Neural cell (in vitro differentiated cells): ENCODE data around the gene OAF. TPM values are rescaled to one million over a fixed set of nuclear protein-coding genes. Genes with fewer than 3 reads are reported as not detected.

Source experiments
- H2AFZ ChIP-seq: fragments of 200-600, 300-800 bp; sonication (generic), shearing (Covaris generic); 2 replicates; pipeline ENCODE4 v1.6.0; 2014; ENCODE audit warnings: low read depth, mild to moderate bottlenecking, antibody characterized with exemption, low read length, moderate library complexity
- H3F3A ChIP-seq: fragments of 200-600 bp; shearing (Covaris generic); 2 replicates; pipeline ENCODE4 v1.6.1; 2016; ENCODE audit warnings: mild to moderate bottlenecking, moderate library complexity, mixed read lengths, antibody characterized with exemption, low read length; ENCODE audit not compliant: insufficient read depth, poor library complexity, severe bottlenecking
- H3K27ac ChIP-seq: fragments of 200-600, 300-800 bp; sonication (generic), shearing (Covaris generic); 2 replicates; pipeline ENCODE4 v1.5.1; 2014; ENCODE audit warnings: mild to moderate bottlenecking, low read length, moderate library complexity
- H3K27me3 ChIP-seq: fragments of 300-800, 200-600 bp; sonication (generic), shearing (Covaris generic); 2 replicates; pipeline ENCODE4 v1.6.0; 2014; ENCODE audit warnings: mild to moderate bottlenecking, low read depth, low read length, moderate library complexity; ENCODE audit not compliant: insufficient read depth
- H3K36me3 ChIP-seq: fragments of 300-800, 200-600 bp; sonication (generic), shearing (Covaris generic); 2 replicates; pipeline ENCODE4 v1.5.1; 2014; ENCODE audit warnings: mild to moderate bottlenecking, antibody characterized with exemption, low read length, moderate library complexity; ENCODE audit not compliant: insufficient read depth
- H3K4me2 ChIP-seq: fragments of 300-800, 200-600 bp; sonication (generic), shearing (Covaris generic); 2 replicates; pipeline ENCODE4 v1.6.0; 2014; ENCODE audit warnings: mild to moderate bottlenecking, low read length
- H3K4me3 ChIP-seq: fragments of 300-800, 200-600 bp; sonication (generic), shearing (Covaris generic); 2 replicates; pipeline ENCODE4 v1.5.1; 2014; ENCODE audit warnings: mild to moderate bottlenecking, low read length, moderate library complexity
- H3K79me2 ChIP-seq: fragments of 200-600 bp; shearing (Covaris generic); replicated peaks from 2 replicates; pipeline ENCODE4 v1.6.0; 2014; ENCODE audit warnings: mild to moderate bottlenecking, low read length, moderate library complexity; ENCODE audit not compliant: insufficient read depth
- H3K9ac ChIP-seq: fragments of 300-800, 200-600 bp; sonication (generic), shearing (Covaris generic); 2 replicates; pipeline ENCODE4 v1.6.1; 2016; ENCODE audit warnings: mild to moderate bottlenecking, low read length, mixed read lengths
- H3K9me2 ChIP-seq: fragments of 200-600 bp; shearing (Covaris generic); 2 replicates; pipeline ENCODE4 v1.6.1; 2016; ENCODE audit warnings: mild to moderate bottlenecking, low read length, mixed read lengths; ENCODE audit not compliant: insufficient read depth
- H3K9me3 ChIP-seq: fragments of 200-600, 300-800 bp; sonication (generic), shearing (Covaris generic); 2 replicates; pipeline ENCODE4 v1.6.1; 2016; ENCODE audit warnings: mild to moderate bottlenecking, mixed run types, low read length, moderate library complexity, mixed read lengths
- H4K20me1 ChIP-seq: fragments of 200-600 bp; shearing (Covaris generic); 2 replicates; pipeline ENCODE4 v1.6.1; 2016; ENCODE audit warnings: mild to moderate bottlenecking, mixed run types; ENCODE audit not compliant: insufficient read depth
- EP300 ChIP-seq: fragments of 450-650 bp; conservative IDR thresholded peaks from 2 replicates; pipeline ENCODE4 v1.6.1; 2014; ENCODE audit warnings: antibody characterized with exemption, mild to moderate bottlenecking, moderate library complexity; ENCODE audit not compliant: poor library complexity, severe bottlenecking
- EZH2 ChIP-seq: fragments of 200-600, 300-800 bp; shearing (Covaris generic), sonication (generic); IDR thresholded peaks from 2 replicates; pipeline ENCODE4 v1.6.1; 2014; ENCODE audit warnings: antibody characterized with exemption, low read length, borderline replicate concordance, mild to moderate bottlenecking; ENCODE audit not compliant: insufficient read depth, poor library complexity, severe bottlenecking
- MXI1 ChIP-seq: fragments of 450-650 bp; conservative IDR thresholded peaks from 2 replicates; pipeline ENCODE4 v1.6.1; 2014; ENCODE audit warnings: antibody characterized with exemption, mild to moderate bottlenecking; ENCODE audit not compliant: poor library complexity, severe bottlenecking
- POLR2AphosphoS5 ChIP-seq: IDR thresholded peaks from 2 replicates; pipeline ENCODE4 v1.6.1; 2012
- RAD21 ChIP-seq: fragments of 450-650 bp; conservative IDR thresholded peaks from 2 replicates; pipeline ENCODE4 v1.6.1; 2014; ENCODE audit warnings: antibody characterized with exemption, mild to moderate bottlenecking, moderate library complexity
- SMC3 ChIP-seq: fragments of 450-650 bp; conservative IDR thresholded peaks from 2 replicates; pipeline ENCODE4 v1.6.1; 2014; ENCODE audit warnings: antibody characterized with exemption, mild to moderate bottlenecking, moderate library complexity; ENCODE audit not compliant: poor library complexity
- TAF1 ChIP-seq: IDR thresholded peaks from 2 replicates; pipeline ENCODE4 v1.6.1; 2012; ENCODE audit warnings: low read depth
- polyA plus RNA-seq: library from polyadenylated mRNA; depleted of rRNA; stranded (reverse); fragments of >200 nt; gene quantifications from 2 replicates; pipeline ENCODE4 v1.2.3, GENCODE V29; 2014
- TF ChIP-seq, protein P1 (sequence below): IDR thresholded peaks from 2 replicates; pipeline ENCODE4 v1.6.1; 2012; ENCODE audit warnings: borderline replicate concordance
- TF ChIP-seq, protein P2 (sequence below): fragments of 450-650 bp; IDR thresholded peaks from 2 replicates; pipeline ENCODE4 v1.5.1; 2014; ENCODE audit warnings: antibody characterized with exemption, mild to moderate bottlenecking, moderate library complexity; ENCODE audit not compliant: poor library complexity, severe bottlenecking

OAF gene
- polyA plus RNA-seq, 1 donor from 2014 or later, result 0.97 TPM

DNA sequence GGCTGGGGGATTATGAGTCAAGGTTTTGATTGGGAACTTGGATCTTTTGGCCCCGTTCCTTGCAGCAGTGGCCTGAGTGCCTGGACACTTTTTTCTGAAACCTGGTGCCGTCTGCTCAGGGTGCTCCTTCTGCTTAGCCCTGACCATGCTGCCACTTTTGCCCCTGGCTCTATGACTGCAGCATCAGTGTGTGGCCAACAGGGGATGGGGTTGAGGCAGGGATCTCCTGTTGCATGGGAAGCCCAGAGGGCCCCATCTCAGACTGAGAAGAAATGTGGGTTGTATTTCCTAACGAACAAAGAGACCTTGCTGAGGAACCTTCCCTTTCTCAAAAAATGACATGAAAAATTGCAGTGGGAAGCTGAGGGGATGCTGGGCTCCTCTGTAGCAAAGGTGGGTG, 47.8 kb downstream of the OAF start:
- no peaks in the 10 kb centered on the region for H3K9me2 ChIP-seq
- no peaks in the 10 kb centered on the region for H3K36me3 ChIP-seq
- H3K9me3 ChIP-seq, result no peaks in the 10 kb centered on the region
- H3K27ac ChIP-seq, result no peak overlapping the region
- H3K79me2 ChIP-seq, result no peaks in the 10 kb centered on the region
- no peaks in the 10 kb centered on the region for H3F3A ChIP-seq
- H3K9ac ChIP-seq, result no peak overlapping the region
- H2AFZ ChIP-seq, result no peak overlapping the region
- no peaks in the 10 kb centered on the region for H3K27me3 ChIP-seq
- H3K4me2 ChIP-seq, result no peak overlapping the region
- H3K4me3 ChIP-seq, result no peak overlapping the region
- no peak for TF ChIP-seq TAF1
- TF ChIP-seq, protein P1, sequence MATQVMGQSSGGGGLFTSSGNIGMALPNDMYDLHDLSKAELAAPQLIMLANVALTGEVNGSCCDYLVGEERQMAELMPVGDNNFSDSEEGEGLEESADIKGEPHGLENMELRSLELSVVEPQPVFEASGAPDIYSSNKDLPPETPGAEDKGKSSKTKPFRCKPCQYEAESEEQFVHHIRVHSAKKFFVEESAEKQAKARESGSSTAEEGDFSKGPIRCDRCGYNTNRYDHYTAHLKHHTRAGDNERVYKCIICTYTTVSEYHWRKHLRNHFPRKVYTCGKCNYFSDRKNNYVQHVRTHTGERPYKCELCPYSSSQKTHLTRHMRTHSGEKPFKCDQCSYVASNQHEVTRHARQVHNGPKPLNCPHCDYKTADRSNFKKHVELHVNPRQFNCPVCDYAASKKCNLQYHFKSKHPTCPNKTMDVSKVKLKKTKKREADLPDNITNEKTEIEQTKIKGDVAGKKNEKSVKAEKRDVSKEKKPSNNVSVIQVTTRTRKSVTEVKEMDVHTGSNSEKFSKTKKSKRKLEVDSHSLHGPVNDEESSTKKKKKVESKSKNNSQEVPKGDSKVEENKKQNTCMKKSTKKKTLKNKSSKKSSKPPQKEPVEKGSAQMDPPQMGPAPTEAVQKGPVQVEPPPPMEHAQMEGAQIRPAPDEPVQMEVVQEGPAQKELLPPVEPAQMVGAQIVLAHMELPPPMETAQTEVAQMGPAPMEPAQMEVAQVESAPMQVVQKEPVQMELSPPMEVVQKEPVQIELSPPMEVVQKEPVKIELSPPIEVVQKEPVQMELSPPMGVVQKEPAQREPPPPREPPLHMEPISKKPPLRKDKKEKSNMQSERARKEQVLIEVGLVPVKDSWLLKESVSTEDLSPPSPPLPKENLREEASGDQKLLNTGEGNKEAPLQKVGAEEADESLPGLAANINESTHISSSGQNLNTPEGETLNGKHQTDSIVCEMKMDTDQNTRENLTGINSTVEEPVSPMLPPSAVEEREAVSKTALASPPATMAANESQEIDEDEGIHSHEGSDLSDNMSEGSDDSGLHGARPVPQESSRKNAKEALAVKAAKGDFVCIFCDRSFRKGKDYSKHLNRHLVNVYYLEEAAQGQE, result no peak
- TF ChIP-seq, protein P2, sequence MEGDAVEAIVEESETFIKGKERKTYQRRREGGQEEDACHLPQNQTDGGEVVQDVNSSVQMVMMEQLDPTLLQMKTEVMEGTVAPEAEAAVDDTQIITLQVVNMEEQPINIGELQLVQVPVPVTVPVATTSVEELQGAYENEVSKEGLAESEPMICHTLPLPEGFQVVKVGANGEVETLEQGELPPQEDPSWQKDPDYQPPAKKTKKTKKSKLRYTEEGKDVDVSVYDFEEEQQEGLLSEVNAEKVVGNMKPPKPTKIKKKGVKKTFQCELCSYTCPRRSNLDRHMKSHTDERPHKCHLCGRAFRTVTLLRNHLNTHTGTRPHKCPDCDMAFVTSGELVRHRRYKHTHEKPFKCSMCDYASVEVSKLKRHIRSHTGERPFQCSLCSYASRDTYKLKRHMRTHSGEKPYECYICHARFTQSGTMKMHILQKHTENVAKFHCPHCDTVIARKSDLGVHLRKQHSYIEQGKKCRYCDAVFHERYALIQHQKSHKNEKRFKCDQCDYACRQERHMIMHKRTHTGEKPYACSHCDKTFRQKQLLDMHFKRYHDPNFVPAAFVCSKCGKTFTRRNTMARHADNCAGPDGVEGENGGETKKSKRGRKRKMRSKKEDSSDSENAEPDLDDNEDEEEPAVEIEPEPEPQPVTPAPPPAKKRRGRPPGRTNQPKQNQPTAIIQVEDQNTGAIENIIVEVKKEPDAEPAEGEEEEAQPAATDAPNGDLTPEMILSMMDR, result no peak
- TF ChIP-seq EZH2, result no peak
- no peak for TF ChIP-seq SMC3
- TF ChIP-seq MXI1, result no peak
- no peak for TF ChIP-seq RAD21
- TF ChIP-seq EP300, result no peak
- TF ChIP-seq POLR2AphosphoS5, result no peak
- H4K20me1 ChIP-seq, result no peaks in the 10 kb centered on the region

DNA sequence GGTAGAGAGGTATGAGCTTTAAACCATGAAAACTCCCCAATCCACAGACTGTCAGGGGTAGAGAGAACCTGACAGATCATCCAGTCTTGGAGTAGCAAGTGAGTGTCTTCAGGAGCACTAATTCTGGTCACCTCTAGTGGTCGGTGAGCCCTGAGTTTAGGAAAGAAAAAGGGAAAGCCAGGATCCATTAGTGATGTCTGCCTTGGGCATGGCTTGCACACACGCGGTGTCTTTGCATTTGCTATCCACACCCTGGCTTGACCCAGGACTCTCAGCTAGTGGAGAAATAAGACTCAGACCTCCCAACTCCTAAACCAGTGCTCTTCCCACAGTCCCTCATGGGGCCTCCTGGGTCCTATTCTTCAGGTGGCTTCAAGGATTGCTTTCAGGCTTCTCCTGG, 48.4 kb downstream of the OAF start:
- no peak overlapping the region for H3K4me2 ChIP-seq
- H4K20me1 ChIP-seq, result no peaks in the 10 kb centered on the region
- TF ChIP-seq, protein P1, result no peak
- TF ChIP-seq RAD21 (no peak), MXI1 (no peak), POLR2AphosphoS5 (no peak), EP300 (no peak), TAF1 (no peak), SMC3 (no peak)
- H2AFZ ChIP-seq, result no peak overlapping the region
- no peaks in the 10 kb centered on the region for H3K27me3 ChIP-seq
- no peak overlapping the region for H3K4me3 ChIP-seq
- no peak overlapping the region for H3K9ac ChIP-seq
- no peaks in the 10 kb centered on the region for H3K9me2 ChIP-seq
- H3K36me3 ChIP-seq, result no peaks in the 10 kb centered on the region
- no peaks in the 10 kb centered on the region for H3F3A ChIP-seq
- no peaks in the 10 kb centered on the region for H3K79me2 ChIP-seq
- no peaks in the 10 kb centered on the region for H3K9me3 ChIP-seq
- H3K27ac ChIP-seq, result no peak overlapping the region
